ENCODE data around the gene SLC35F1. TPM values are rescaled to one million over a fixed set of nuclear protein-coding genes. Genes with fewer than 3 reads are reported as not detected.

The SLC35F1 gene
- total RNA-seq, 2 donors from 2014 or later: 1.5 to 2.1 TPM

DNA sequence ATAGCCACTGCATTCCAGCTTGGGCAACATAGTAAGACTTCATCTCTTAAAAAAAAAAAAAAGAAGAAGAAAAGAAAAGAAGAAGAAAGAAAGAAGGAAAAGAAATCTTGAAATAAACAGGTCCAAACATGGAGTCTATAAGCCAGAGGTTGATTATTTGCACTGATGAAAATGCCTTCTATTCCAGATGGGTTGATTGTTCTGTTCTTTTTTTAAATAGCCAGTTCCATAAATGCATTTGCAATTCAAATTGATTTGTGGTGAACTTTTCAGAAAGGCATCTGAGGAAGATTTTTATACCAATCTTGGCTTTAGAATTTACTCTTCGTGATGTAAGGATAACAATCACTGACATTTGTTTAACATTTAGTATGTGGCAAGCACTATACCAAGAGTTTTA lies 397.3 kb downstream of the SLC35F1 start:
- TF ChIP-seq, protein P1, sequence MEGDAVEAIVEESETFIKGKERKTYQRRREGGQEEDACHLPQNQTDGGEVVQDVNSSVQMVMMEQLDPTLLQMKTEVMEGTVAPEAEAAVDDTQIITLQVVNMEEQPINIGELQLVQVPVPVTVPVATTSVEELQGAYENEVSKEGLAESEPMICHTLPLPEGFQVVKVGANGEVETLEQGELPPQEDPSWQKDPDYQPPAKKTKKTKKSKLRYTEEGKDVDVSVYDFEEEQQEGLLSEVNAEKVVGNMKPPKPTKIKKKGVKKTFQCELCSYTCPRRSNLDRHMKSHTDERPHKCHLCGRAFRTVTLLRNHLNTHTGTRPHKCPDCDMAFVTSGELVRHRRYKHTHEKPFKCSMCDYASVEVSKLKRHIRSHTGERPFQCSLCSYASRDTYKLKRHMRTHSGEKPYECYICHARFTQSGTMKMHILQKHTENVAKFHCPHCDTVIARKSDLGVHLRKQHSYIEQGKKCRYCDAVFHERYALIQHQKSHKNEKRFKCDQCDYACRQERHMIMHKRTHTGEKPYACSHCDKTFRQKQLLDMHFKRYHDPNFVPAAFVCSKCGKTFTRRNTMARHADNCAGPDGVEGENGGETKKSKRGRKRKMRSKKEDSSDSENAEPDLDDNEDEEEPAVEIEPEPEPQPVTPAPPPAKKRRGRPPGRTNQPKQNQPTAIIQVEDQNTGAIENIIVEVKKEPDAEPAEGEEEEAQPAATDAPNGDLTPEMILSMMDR (IDR thresholded peaks at IDR 0.05): no peak
- TF ChIP-seq POLR2A (IDR thresholded peaks at IDR 0.05) (no peak), POLR2AphosphoS5 (IDR thresholded peaks at IDR 0.05) (no peak)
- H3K27ac ChIP-seq: no peak overlapping the region
- H3K4me1 ChIP-seq (replicated peaks): no peaks in the 10 kb centered on the region
- no peak for DNase-seq (ENCODE audit: low spot score)
- H3K4me3 ChIP-seq: no peak overlapping the region
- 48% methylated on average over 1 of the region's 1 CpG for WGBS
- no peaks in the 10 kb centered on the region for H3K36me3 ChIP-seq
- intact Hi-C loops (cut with DNase I): no loop called here
- no peaks in the 10 kb centered on the region for H3K27me3 ChIP-seq (replicated peaks; ENCODE audit: insufficient read depth)
- H3K9me3 ChIP-seq: no peaks in the 10 kb centered on the region

- TF ChIP-seq, protein P1 (IDR thresholded peaks at IDR 0.05): no peak
- TF ChIP-seq POLR2AphosphoS5 (IDR thresholded peaks at IDR 0.05): no peak
- TF ChIP-seq POLR2A (IDR thresholded peaks at IDR 0.05): no peak
- Histone ChIP-seq H3K27ac (no peak overlapping the region), H3K9me3 (no peaks in the 10 kb centered on the region), H3K4me3 (no peak overlapping the region), H3K27me3 (replicated peaks; ENCODE audit: insufficient read depth) (no peaks in the 10 kb centered on the region), H3K4me1 (replicated peaks) (no peaks in the 10 kb centered on the region), H3K36me3 (no peaks in the 10 kb centered on the region)
- DNase-seq (ENCODE audit: low spot score): no peak
- intact Hi-C loops (cut with DNase I): no loop called here
- WGBS: 95% methylated on average over 1 of the region's 1 CpG
Observed at GRCh38 chr6:118305081-118305480, 398.0 kb downstream of the SLC35F1 start.

- H3K4me3 ChIP-seq: no peak overlapping the region
- H3K27me3 ChIP-seq (replicated peaks; ENCODE audit: insufficient read depth): no peaks in the 10 kb centered on the region
- H3K4me1 ChIP-seq (replicated peaks): no peaks in the 10 kb centered on the region
- TF ChIP-seq POLR2A (IDR thresholded peaks at IDR 0.05) (no peak), POLR2AphosphoS5 (IDR thresholded peaks at IDR 0.05) (no peak)
- TF ChIP-seq, protein P1 (IDR thresholded peaks at IDR 0.05): no peak
- no peaks in the 10 kb centered on the region for H3K9me3 ChIP-seq
- 23% methylated on average over 6 of the region's 6 CpGs for WGBS
- DNase-seq (ENCODE audit: low spot score): no peak
- H3K36me3 ChIP-seq: no peaks in the 10 kb centered on the region
- no peak overlapping the region for H3K27ac ChIP-seq
- intact Hi-C loops (cut with DNase I): no loop called here
Observed at GRCh38 chr6:118306392-118307238, 399.6 kb downstream of the SLC35F1 start.

DNA sequence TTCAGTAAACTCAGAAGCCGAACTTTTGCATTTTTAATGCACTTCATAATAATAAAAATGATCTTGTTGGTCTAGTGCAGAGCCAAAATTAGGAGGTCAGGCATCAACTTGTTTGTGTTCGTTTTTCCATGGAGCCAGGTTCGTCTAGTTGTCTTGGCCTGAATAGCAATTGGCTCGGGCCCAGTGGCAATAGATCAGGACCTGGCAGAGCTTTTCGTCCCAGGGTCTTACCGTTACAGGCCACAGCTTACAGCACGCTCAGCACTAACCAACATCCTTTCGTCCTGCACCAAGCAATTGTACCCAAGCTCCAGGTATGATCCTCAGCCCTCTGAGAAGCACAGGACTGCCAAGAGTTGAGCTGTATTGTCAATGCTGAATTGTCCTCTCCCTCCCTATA lies 400.5 kb downstream of the SLC35F1 start:
- peak; percentile 13 for DNase-seq (ENCODE audit: low spot score)
- Histone ChIP-seq H3K27ac (no peak overlapping the region), H3K4me1 (replicated peaks) (no peaks in the 10 kb centered on the region), H3K9me3 (no peaks in the 10 kb centered on the region), H3K36me3 (no peaks in the 10 kb centered on the region), H3K4me3 (no peak overlapping the region), H3K27me3 (replicated peaks; ENCODE audit: insufficient read depth) (no peaks in the 10 kb centered on the region)
- no peak for TF ChIP-seq POLR2AphosphoS5 (IDR thresholded peaks at IDR 0.05)
- TF ChIP-seq POLR2A (IDR thresholded peaks at IDR 0.05): no peak
- TF ChIP-seq, protein P1 (IDR thresholded peaks at IDR 0.05): no peak
- intact Hi-C loops (cut with DNase I): no loop called here
- whole genome bisulfite sequencing: 12% methylated on average over 8 of the region's 8 CpGs

All from prostate gland (tissue), 2 donors.